ENCODE results near the gene CA11.

GRCh38 chr19:48633148-48634035 is 12.6 kb downstream of the CA11 start:
- no peak for TF ChIP-seq CTCF (IDR thresholded peaks at IDR 0.05; ENCODE audit: low read length)
- TF ChIP-seq EZH2 (IDR thresholded peaks at IDR 0.05; ENCODE audit: borderline replicate concordance, low read length): no peak

Data from OCI-LY1 (cell line).